ENCODE results near the gene TMEM95.
"Not testable (repeated sequence)": the region's sequence is repeated elsewhere in the genome, so short reads cannot be mapped to it uniquely, and the experiment has no call there.

Gene TMEM95

GRCh38 chr17:7354262-7354843 lies 603 bp upstream of the TMEM95 start:
- H3K4me3 ChIP-seq (replicated peaks; ENCODE audit: low read depth, low read length), result no peak overlapping the region
- no peak for TF ChIP-seq CTCF (IDR thresholded peaks at IDR 0.05; ENCODE audit: low read depth, low read length, missing control alignments)
- DNase-seq (ENCODE audit: extremely low read depth, low read depth), result no peak

GRCh38 chr17:7355573-7355972 lies 617 bp downstream of the TMEM95 start:
- no peak for DNase-seq (ENCODE audit: extremely low read depth, low read depth)
- no peak for TF ChIP-seq CTCF (IDR thresholded peaks at IDR 0.05; ENCODE audit: low read depth, low read length, missing control alignments)
- H3K4me3 ChIP-seq (replicated peaks; ENCODE audit: low read depth, low read length), result no peak overlapping the region

- no peak for DNase-seq (ENCODE audit: extremely low read depth, low read depth)
- peak; percentile 83 for TF ChIP-seq CTCF (IDR thresholded peaks at IDR 0.05; ENCODE audit: low read depth, low read length, missing control alignments)
- H3K4me3 ChIP-seq (replicated peaks; ENCODE audit: low read depth, low read length), result no peak overlapping the region
These were observed 1.2 kb downstream of the TMEM95 start for GRCh38 chr17:7356072-7356549.

GRCh38 chr17:7356756-7357155 lies 1.8 kb downstream of the TMEM95 start:
- no peak for TF ChIP-seq CTCF (IDR thresholded peaks at IDR 0.05; ENCODE audit: low read depth, low read length, missing control alignments)
- DNase-seq (ENCODE audit: extremely low read depth, low read depth), result no peak
- H3K4me3 ChIP-seq (replicated peaks; ENCODE audit: low read depth, low read length), result no peak overlapping the region

GRCh38 chr17:7357381-7357780 lies 2.4 kb downstream of the TMEM95 start:
- DNase-seq (ENCODE audit: extremely low read depth, low read depth), result no peak
- no peak overlapping the region for H3K4me3 ChIP-seq (replicated peaks; ENCODE audit: low read depth, low read length)
- no peak for TF ChIP-seq CTCF (IDR thresholded peaks at IDR 0.05; ENCODE audit: low read depth, low read length, missing control alignments)

- H3K4me3 ChIP-seq (replicated peaks; ENCODE audit: low read depth, low read length), result no peak overlapping the region
- no peak for TF ChIP-seq CTCF (IDR thresholded peaks at IDR 0.05; ENCODE audit: low read depth, low read length, missing control alignments)
- DNase-seq (ENCODE audit: extremely low read depth, low read depth), result no peak
These were observed 7.0 kb downstream of the TMEM95 start for GRCh38 chr17:7361906-7362305.

GRCh38 chr17:7363311-7363710 lies 8.4 kb downstream of the TMEM95 start:
- H3K4me3 ChIP-seq (replicated peaks; ENCODE audit: low read depth, low read length), result no peak overlapping the region
- DNase-seq (ENCODE audit: extremely low read depth, low read depth), result no peak
- no peak for TF ChIP-seq CTCF (IDR thresholded peaks at IDR 0.05; ENCODE audit: low read depth, low read length, missing control alignments)

- not testable (repeated sequence) for H3K4me3 ChIP-seq (replicated peaks; ENCODE audit: low read depth, low read length); DNase-seq (ENCODE audit: extremely low read depth, low read depth)
These were observed 11.0 kb downstream of the TMEM95 start for GRCh38 chr17:7365963-7366362.

All from HFF-Myc (cell line).